OCI-M2 (cell line): ENCODE results near the gene ZDHHC8.

Experiments used
- DNase-seq: peaks from one replicate; lab custom pipeline; 2025; ENCODE audit not compliant: unreplicated experiment; lab: John Stamatoyannopoulos, UW

The ZDHHC8 gene

DNA sequence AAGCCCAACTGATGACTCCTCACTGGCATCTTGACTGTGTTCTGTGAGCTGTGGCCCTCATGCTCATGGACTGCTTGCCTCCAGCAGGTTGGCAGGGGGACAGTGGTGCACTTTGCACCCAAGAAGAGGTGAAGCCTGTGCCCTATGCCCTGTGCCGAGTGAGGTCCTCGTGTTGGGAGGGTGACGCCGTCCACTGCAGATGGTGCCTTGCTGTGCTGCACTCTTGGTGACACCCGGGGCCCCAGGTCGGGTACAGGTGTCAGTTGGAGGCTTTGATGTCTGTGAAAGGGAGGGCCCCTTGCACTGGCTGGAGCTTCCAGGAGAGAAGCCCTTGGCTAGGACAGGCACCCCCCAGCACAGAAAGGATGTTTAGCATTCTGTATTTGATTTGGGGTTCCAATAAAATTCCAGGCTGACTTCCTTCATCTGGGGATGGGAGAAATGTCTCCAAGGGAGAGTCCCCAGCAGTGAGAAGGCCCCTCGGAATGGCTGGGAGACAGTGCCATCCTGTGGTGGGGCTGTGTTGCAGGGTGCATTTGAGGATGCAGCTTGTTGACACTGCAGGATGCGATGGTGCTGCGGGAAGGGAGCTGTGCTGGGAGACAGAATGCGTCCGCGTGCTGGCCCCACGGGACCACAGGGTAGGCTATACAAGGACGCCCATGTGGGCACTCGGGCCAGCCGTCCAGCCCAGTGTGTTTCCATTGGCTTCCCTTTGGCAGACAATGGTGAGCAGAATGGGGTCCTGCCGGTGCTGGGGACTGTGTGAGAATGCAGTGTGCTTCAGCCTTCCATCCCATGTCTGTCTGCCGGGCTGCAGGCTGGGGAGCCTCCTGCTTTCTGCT is 2.5 kb upstream of the ZDHHC8 start:
- no peak for DNase-seq

- no peak for DNase-seq
Observed at GRCh38 chr22:20129747-20130014, 1.9 kb upstream of the ZDHHC8 start.

DNA sequence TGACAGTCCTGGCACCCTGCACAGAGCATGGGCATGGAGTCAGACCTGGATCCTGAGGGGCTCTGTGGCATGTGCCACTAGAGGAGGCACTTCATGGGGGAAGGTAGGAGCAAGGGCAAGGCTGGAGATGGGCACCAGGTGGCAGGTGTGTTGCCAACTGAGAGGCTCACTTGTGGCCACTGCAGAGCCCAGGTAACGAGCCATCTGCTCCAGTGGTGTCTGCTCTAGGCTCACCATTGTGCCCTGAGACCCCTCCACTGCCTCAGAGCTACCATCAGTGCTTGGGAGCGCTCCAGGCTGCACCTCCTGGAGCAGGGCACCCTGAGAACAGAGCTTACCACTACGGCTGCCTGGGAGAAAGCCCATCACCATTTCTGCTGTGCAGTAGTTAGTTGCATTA is 1.3 kb upstream of the ZDHHC8 start:
- no peak for DNase-seq

DNA sequence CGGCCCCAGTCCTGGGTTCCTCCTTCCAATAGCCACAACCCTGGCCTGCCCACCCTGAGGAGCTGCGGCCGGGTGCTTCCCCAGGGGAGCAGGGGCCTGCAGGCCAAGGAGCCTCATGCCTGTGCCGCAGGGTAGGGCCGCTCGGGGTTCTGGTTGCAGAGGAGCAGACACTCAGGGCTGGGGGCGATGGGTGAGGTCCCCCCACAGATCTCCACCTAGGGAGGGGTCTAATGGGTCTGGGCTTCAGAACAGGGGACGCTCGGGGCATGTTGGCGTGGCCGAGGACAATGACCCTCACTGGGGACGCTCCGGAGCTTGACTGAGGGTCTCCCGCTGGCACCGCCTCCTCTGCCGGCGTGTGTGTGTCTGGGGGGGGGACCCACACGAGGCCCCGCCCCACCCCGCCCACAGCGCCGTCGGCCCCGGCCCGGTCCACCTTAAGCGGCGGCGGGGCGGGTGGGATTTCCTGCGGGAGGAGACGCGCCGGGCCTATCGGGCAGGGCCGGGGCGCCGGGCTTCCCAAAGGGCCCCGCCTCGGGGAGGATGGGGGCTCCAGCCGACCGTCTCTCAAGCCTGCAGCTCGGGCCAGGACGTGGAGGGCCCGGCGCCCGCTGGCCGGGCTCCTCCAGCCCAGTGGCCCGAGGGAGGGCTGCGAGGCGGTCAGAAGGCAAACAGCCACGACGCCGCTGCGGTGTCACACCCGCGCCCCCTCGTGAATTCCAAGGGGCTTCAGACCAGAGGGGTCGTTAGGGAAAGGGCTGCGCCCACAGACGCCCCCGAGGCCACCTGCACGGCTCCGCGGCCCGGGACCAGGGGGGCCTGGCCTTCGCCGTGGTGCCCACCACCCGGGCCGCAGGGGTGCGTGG is 640 bp upstream of the ZDHHC8 start:
- no peak for DNase-seq

- DNase-seq = no peak
Observed at GRCh38 chr22:20131859-20132685, 468 bp downstream of the ZDHHC8 start.

- DNase-seq = no peak
Observed at GRCh38 chr22:20132686-20133246, 1.2 kb downstream of the ZDHHC8 start.

DNA sequence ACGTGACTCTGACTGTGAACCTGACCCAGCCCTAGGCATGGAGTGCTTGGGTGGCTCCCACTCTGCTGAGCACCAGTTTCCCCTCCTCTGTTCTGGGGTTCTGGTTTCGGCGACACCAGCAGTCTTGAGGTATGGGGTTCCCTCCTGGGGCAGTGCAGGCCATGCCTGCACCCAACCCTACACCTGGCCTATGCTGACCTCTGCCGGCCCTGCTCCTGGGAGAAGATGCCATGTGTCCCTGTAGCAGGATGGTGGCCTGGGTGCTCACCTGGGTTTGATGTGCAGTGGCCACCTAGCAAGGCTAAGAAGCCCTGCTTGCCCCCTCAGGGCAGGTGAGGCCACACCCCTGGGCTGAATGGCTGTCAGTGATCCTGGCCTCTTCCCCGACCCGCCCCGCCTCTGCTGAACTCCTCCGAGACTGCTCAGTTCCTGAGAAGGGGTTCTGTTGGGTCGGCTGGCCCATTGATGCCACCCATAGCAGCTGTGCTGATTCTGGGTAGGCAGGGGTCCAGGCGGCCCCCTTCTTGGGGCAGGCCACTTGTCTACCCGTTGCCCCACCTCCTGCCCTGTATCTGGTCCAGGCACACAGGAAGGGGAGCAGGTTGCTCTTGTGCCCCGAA is 2.4 kb downstream of the ZDHHC8 start:
- DNase-seq = no peak

- no peak for DNase-seq
Observed at GRCh38 chr22:20135265-20135664, 3.7 kb downstream of the ZDHHC8 start.

- DNase-seq = no peak
Observed at GRCh38 chr22:20135806-20136602, 4.4 kb downstream of the ZDHHC8 start.

- DNase-seq = no peak
Observed at GRCh38 chr22:20136603-20136873, 4.9 kb downstream of the ZDHHC8 start.

DNA sequence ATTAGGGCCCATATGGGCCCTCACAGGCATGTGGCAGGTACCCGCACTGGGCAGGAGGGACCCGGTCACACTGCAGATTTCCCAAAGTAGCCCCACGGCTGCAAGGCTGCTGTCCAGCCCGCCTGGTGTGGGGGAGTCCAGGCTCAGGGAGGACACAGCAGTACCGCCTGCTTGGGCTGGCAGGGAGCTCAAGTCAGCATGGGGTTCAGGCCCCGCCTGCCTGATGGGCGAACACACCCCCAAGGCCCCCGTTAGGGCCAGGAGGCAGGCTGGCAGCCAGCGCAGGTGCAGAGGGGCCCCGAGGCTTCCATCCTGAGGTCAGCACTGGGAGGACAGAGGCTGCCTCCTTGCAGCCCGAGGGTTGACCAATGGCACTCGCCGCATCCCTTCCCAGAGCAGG is 5.5 kb downstream of the ZDHHC8 start:
- DNase-seq = no peak

GRCh38 chr22:20137671-20138416 is 6.2 kb downstream of the ZDHHC8 start:
- no peak for DNase-seq

GRCh38 chr22:20138417-20138738 is 6.8 kb downstream of the ZDHHC8 start:
- DNase-seq = no peak

GRCh38 chr22:20138868-20139267 is 7.3 kb downstream of the ZDHHC8 start:
- no peak for DNase-seq

- DNase-seq = no peak
Observed at GRCh38 chr22:20139391-20140106, 7.9 kb downstream of the ZDHHC8 start.

GRCh38 chr22:20140107-20140445 is 8.5 kb downstream of the ZDHHC8 start:
- DNase-seq = no peak

DNA sequence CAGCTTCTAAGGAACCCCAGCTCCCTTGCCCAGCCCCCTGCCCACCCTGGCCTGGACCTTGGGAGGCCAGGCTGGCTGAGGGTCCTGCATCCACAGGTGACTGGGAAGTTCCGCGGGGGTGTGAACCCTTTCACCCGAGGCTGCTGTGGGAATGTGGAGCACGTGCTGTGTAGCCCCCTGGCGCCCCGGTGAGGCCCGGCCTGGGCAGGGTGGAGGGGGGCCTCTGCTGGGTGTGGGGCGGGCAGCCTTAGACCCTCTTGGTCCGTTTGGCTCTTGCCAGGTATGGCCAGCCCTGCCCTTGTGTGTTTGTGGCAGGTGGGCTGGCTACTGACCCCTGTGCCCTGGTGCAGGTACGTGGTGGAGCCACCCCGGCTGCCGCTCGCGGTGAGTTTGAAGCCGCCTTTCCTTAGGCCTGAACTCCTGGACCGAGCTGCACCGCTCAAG is 8.9 kb downstream of the ZDHHC8 start:
- DNase-seq = no peak

DNA sequence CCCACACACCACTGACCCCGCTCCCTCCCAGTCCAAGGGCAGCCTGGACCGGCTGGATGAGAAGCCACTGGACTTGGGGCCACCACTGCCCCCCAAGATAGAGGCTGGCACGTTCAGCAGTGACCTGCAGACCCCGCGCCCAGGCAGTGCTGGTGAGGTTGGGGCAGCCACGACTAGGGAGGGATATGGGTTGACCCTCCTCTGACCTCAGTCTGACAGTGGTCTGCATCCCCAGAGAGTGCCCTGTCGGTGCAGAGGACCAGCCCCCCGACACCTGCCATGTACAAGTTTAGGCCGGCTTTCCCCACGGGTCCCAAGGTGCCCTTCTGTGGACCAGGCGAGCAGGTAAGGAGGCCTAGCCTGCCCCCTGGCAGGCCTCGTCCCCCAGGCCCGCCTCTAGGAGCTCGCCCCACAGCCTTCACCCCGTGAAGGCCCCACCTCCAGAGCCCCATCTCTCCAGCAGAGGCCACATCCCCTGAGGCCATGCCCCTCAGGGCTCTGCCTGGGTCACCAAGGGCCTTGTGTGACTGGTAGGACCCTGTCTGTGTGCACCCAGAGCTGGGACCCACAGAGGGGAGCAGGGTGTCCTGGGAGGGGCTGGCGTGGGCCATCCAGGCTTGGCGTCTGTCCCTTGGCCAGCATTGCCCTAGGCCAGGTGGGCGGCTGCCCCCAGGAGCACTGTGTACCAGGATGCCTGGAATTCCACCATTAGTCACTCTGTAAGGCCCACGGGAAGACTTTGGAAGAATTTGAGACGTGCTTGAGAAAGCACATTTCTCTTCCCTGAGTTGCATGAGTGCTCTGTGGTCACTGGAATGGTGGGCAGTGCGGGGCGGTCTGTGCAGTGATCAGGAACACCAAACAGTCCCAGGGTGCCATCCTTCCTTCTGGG is 9.8 kb downstream of the ZDHHC8 start:
- DNase-seq = no peak
